Transverse colon (tissue), 4 donors: Measurements from ENCODE around the gene STX7.

Experiments
- CTCF ChIP-seq, 5 experiments: fragments of 200-600 bp in 3 of 5; fragments of 450-650 bp in 2 of 5; sonication (generic) in 3 of 5; IDR thresholded peaks; 1 replicate in 2 of 5; 2 replicates in 3 of 5; pipeline ENCODE4 v1.5.1; 2016 to 2017; ENCODE audit warnings: antibody characterized with exemption in 5 of 5, inconsistent platforms in 3 of 5, mild to moderate bottlenecking in 2 of 5, moderate library complexity in 1 of 5
- POLR2A ChIP-seq: fragments of 450-650 bp; IDR thresholded peaks from one replicate; pipeline ENCODE4 v1.6.1; 2016; ENCODE audit warnings: antibody characterized with exemption, mild to moderate bottlenecking, moderate library complexity
- POLR2AphosphoS5 ChIP-seq, 3 donors: sonication (generic); formaldehyde crosslinking; IDR thresholded peaks; one replicate each; pipeline ENCODE4 v1.6.1; 2016; ENCODE audit warnings: antibody characterized with exemption in 3 of 3

GRCh38 chr6:132464538-132465256 is 48.2 kb downstream of the STX7 start:
- no peak for TF ChIP-seq CTCF (IDR thresholded peaks at IDR 0.05)
- no peak for TF ChIP-seq POLR2A
- TF ChIP-seq POLR2AphosphoS5 (IDR thresholded peaks at IDR 0.05) = no peak
